Activated naive CD8-positive, alpha-beta T cell (primary cell): Measurements from ENCODE around the gene HOXA4.

Source experiments
- H3K27ac Mint-ChIP-seq: one replicate; pipeline ENCODE4 v1.8.0; 2021; ENCODE audit warnings: mixed read lengths
- H3K27me3 Mint-ChIP-seq: one replicate; pipeline ENCODE4 v1.8.0; 2021; ENCODE audit warnings: mixed read lengths
- H3K36me3 Mint-ChIP-seq: one replicate; pipeline ENCODE4 v1.8.0; 2021; ENCODE audit warnings: mixed read lengths
- H3K4me1 Mint-ChIP-seq: one replicate; pipeline ENCODE4 v1.8.0; 2021; ENCODE audit warnings: low read depth, mixed read lengths
- H3K4me3 Mint-ChIP-seq: one replicate; pipeline ENCODE4 v1.8.0; 2021; ENCODE audit warnings: mild to moderate bottlenecking, mixed read lengths
- H3K9me3 Mint-ChIP-seq: one replicate; pipeline ENCODE4 v1.8.0; 2021; ENCODE audit warnings: low read depth, mixed read lengths

The HOXA4 gene

DNA sequence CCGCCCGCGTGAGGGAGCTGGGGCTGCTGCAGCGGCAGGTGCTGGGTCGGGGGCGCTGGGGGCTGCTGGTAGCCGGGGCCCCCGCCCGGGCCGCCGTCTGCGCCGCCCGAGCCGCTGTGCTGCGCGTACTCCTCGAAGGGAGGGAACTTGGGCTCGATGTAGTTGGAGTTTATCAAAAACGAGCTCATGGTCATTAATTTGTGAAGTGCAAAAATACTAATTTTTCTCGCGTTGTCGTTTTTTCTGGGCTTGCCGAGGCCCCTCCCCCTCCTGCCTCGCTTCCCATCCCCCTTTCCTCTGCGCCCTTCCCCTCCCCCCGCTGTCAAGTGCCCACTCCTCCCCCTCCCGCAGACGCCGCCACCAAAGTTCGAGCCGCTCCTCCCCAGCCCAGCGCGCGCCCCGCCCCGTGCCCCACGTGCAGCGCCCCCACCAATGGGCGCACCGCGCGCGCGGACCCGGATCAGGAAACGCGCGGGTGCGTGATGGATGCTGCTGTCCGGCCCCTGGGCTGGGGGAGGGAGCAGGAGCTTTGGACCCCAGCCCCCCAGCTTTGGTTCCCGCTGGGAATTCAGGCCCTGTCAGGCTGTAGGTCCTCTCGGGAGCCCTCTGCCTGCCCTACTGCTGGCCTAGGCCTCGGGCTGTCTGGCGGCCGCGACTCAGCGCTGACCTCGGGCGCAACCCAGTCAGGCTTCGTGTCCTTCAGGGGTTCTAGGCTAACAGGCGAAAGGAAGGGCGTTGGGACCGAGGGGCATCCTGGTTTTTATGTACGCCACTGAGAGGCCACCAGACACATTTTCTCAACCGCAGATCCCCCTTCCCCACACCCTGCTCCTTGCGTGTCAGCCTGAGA lies at the start of gene HOXA4:
Gene HOXA4 (minus strand): TSS at position 218 of the 850 bp plus-strand sequence. CDS start 24 bp downstream, at position 194.
- peak within 1 kb of the TSS; percentile 18 for H3K27ac Mint-ChIP-seq
- H3K4me1 Mint-ChIP-seq = peaks cover 17% of the 10 kb centered on the region
- peak within 1 kb of the TSS; percentile 37 for H3K4me3 Mint-ChIP-seq
- H3K9me3 Mint-ChIP-seq = no peaks in the 10 kb centered on the region
- no peaks in the 10 kb centered on the region for H3K36me3 Mint-ChIP-seq
- H3K27me3 Mint-ChIP-seq = peaks cover 28% of the 10 kb centered on the region

DNA sequence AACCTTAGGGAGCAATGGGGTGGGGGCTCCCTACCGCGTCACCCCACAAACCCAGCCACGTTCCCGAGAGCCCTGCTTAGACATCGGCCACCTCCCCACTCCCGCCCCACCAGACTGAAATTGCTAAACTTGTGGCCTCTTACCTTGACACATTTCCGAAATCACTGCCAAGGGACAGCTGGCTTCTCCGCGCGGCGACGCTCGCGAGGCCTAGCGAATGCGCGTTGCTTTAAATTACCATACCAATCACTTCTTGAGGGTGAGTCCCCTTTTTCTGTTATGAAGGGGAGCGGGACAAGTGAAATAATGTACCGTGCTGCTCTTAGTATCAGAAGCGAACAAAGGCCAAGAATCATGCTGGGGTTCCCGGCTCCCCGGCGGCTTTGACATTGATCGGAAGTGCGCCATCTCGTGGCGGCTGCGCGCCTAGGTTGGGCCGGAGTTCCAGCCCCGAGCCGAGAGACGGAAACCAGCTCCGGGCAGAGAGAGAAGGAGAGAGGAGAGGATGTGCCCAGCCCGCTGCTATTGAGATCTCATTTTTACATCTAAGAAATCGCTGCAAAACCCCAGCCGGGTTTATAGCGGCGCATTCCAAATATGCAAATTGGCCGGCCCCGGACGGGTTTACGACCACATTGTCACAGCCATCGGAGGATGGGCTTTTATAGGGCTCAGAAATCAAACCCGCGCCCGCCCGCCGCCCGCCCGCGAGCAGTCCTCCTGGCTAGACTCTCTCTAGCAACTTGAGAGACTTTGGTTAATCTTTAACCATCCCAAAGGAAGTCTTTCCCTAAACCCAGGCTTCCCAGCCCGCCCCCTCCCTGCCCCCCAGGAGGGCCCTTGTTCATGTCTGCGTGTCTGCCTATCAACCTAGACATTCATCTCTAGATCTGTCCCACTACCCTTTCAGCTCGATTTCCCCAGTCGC lies 49.2 kb upstream of the HOXA4 start:
- Mint-ChIP-seq H3K27me3 (peaks cover 33% of the 10 kb centered on the region), H3K4me1 (peaks cover 12% of the 10 kb centered on the region), H3K9me3 (no peaks in the 10 kb centered on the region), H3K27ac (no peak overlapping the region), H3K36me3 (no peaks in the 10 kb centered on the region), H3K4me3 (peak overlapping the region; percentile 53)

DNA sequence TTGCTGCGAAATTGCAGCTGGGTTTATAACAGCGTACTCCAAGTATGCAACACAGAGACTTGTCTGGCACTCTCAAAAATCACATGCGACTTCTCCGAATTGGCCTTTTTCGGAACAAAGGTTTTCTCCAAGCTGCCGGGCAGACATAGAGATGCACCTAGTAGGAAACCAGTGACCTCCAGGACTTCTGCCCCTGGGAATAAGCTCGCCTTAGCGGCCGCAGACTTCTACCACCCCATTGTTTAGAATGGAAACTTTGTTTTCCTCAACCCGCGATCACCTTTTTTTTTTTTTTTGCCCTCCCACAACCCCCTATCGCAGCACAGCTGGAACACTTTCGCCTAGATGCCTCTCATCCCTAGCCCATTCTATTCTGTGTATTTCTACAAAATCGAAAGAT lies 48.5 kb upstream of the HOXA4 start:
- Mint-ChIP-seq H3K36me3 (no peaks in the 10 kb centered on the region), H3K4me1 (peaks cover 8% of the 10 kb centered on the region), H3K4me3 (no peak overlapping the region), H3K27me3 (peaks cover 31% of the 10 kb centered on the region), H3K9me3 (no peaks in the 10 kb centered on the region), H3K27ac (no peak overlapping the region)

DNA sequence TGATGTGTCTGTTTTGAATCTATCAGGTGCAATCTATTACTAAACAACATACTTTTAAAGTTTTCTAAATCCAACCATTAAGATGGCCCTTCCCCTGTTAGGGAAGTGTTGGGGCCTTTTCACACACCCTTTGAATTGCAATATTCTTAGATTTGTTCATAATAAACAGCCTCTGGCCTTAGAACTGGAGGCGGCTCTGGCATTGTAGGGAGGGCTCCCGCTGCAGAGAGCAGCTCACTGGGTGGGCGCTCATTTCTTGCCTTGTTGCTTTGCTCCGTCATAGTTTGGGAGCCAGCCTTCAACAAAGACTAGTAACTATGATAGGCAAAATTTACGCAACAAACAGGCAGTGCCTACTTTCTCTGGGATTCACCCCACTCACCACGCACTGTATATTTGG lies 47.8 kb upstream of the HOXA4 start:
- no peak overlapping the region for H3K27ac Mint-ChIP-seq
- H3K4me3 Mint-ChIP-seq = no peak overlapping the region
- H3K36me3 Mint-ChIP-seq = no peaks in the 10 kb centered on the region
- peaks cover 31% of the 10 kb centered on the region for H3K27me3 Mint-ChIP-seq
- no peaks in the 10 kb centered on the region for H3K9me3 Mint-ChIP-seq
- H3K4me1 Mint-ChIP-seq = peaks cover 4% of the 10 kb centered on the region

DNA sequence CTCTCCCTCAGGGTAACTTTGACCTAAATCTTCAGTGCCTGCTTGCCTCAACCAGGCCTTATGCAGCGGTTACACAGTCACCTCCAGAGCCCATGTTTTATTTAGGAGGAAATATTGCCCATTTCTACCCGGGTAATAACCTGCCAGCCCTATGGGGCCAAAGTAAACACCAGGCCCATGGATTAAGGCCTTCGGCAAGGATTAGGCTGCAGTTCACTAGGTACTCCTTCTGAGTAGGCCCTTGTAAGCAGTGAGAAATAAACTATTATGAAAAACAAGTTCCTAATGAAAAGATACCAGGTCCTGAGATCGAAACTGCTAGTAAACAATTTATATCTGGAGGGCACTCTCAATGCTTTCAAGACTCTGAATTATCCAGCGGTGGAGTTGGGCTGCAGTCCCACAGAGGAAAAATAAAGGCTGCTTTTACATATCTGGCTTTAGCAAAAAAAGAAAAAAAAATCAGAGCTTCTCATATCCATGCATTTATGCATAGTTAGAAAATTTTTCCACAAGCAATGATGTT lies 47.3 kb upstream of the HOXA4 start:
- Mint-ChIP-seq H3K27ac (no peak overlapping the region), H3K9me3 (no peaks in the 10 kb centered on the region), H3K4me1 (peaks cover 4% of the 10 kb centered on the region), H3K36me3 (no peaks in the 10 kb centered on the region), H3K27me3 (peaks cover 31% of the 10 kb centered on the region), H3K4me3 (no peak overlapping the region)

DNA sequence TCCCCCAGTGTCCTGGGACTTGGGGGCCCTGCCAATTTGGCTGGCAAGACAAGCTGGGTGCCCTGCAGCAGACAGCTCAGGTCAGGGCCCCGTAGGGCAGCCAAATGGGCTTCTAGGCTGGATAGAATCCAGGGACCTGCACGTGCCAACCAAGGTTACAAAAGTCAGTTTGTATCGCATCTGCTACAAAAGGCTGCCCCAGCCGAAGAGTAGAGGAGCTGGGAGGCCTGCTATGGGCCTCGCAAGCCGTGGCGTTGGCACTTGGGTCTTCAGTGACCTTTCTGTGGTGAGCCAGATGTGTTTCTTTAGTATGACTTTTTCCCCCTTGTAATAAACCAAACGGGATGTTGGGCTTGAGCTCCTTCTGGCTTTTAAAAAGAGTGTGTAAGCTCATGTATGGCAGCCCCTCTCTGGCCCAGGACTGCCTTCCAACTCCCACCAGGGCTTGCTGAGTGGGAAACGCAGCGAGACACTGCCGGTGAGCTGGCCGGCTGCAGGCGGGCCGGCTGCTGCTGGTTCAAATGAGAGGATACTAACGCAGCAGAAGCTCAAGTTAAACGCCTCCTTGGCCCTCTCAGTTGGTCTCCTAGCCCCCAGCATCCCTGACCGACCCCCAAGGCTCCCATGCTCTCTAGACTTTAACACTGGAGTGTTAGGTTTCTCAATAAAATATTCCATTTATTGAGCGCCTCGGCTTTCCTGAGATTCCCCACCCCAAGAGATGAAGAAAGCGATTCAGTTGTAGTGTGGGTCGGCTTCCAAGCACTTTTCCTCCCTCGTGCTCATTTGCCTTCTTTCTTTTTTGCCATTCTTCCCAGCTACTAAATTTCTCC lies 46.6 kb upstream of the HOXA4 start:
- Mint-ChIP-seq H3K27me3 (peaks cover 31% of the 10 kb centered on the region), H3K27ac (no peak overlapping the region), H3K4me1 (peaks cover 7% of the 10 kb centered on the region), H3K36me3 (no peaks in the 10 kb centered on the region), H3K4me3 (no peak overlapping the region), H3K9me3 (no peaks in the 10 kb centered on the region)

DNA sequence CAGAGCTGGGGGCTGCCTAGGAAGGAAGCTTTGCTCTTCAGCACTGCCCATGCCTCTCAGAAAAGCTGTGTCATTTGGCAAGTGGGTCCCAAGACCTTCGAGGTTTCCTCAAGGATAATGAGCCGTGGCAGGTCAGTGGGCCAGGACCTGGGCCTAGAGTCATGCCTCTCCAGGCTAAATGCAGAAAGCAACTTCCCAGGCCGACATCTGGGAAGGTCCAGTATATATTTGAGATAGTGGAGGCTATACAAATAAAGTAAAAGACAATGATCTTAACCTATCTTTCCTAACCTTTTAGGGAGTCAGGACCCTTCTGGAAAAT lies 45.9 kb upstream of the HOXA4 start:
- Mint-ChIP-seq H3K27ac (no peak overlapping the region), H3K9me3 (no peaks in the 10 kb centered on the region), H3K4me3 (no peak overlapping the region), H3K27me3 (peaks cover 34% of the 10 kb centered on the region), H3K36me3 (no peaks in the 10 kb centered on the region), H3K4me1 (peaks cover 14% of the 10 kb centered on the region)

DNA sequence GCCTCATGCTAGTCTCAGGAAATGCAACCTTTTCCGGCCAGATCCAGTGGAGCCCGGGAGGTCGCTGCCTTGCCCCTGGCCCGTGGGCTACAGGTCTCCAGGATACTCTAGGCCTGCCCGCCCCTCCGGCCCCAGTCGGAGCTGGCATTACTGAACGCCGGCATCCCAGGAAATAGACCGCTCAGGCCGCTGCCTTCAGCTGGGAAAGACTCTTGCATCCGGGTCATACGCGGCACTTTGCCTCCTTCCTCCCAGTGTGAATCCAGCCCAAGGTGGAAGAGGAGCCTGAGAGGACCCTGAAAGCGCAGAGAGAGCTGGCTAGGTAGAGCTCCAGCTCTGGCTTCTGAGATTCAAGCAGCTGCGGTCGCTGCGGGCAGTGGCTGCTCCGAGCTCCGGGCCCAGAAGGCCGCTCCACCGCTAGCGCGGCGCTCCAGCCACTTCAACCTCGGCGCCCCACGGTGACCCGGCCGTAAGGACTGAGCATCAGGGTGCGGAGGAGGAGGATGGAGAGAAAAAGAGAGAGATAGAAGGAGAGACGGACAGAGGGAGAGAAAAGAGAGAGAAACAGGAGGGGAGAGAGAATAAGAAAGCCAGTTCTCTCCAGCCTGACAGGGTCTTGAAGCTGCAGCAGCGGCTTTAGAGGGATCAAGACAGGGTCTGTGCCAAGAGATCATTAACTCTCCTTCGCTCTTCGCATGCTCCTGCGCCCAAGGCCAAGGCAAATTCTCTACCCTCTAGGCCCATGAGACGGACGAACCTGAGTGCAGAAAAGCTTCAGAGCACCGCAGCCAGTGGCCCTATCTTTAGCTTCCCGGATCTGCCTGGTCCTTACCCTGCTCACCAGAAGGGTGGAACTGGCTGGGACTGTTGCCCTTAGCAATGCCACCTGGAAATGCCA lies 45.3 kb upstream of the HOXA4 start:
- Mint-ChIP-seq H3K4me3 (no peak overlapping the region), H3K27ac (no peak overlapping the region), H3K27me3 (peaks cover 33% of the 10 kb centered on the region), H3K4me1 (peaks cover 17% of the 10 kb centered on the region), H3K36me3 (no peaks in the 10 kb centered on the region), H3K9me3 (no peaks in the 10 kb centered on the region)

DNA sequence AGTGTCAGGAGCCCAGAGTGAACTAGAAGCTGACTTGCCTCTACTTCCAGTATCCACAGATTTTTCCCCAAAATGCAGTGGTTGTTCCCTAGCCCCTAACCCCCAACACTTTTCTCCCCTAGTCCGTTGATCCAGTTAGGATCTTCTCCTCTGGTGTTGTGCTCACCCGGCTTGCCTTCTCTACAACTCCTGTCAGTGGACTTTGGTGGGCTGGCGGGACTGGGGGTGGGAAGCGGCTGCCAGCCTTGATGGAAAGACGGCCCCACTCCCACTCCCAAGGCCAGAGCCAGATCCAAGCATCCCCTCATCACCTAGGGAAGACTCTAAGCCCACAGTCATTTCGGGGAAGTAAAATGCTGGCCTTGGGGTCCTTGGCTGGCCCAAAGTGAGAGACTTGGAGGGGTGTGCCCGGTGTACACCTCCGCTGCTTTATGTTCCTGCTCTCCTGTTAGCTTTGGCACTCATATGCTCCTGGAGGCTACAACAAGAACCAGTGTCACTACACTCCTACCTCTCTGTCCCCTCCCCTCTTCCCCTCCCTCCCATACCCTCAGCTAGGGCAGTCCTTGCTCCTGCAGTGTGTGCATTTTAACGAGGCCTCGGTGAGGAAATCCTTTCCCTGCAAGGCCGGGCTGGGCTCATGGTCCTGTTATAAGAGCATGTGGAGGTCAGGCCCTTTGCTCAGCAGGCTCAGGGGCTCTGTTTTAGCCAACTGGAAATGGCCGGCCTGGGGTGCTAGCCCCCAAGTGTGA lies 44.5 kb upstream of the HOXA4 start:
- Mint-ChIP-seq H3K27ac (no peak overlapping the region), H3K9me3 (no peaks in the 10 kb centered on the region), H3K36me3 (no peaks in the 10 kb centered on the region), H3K4me1 (peaks cover 22% of the 10 kb centered on the region), H3K4me3 (peak overlapping the region; percentile 71), H3K27me3 (peaks cover 39% of the 10 kb centered on the region)

DNA sequence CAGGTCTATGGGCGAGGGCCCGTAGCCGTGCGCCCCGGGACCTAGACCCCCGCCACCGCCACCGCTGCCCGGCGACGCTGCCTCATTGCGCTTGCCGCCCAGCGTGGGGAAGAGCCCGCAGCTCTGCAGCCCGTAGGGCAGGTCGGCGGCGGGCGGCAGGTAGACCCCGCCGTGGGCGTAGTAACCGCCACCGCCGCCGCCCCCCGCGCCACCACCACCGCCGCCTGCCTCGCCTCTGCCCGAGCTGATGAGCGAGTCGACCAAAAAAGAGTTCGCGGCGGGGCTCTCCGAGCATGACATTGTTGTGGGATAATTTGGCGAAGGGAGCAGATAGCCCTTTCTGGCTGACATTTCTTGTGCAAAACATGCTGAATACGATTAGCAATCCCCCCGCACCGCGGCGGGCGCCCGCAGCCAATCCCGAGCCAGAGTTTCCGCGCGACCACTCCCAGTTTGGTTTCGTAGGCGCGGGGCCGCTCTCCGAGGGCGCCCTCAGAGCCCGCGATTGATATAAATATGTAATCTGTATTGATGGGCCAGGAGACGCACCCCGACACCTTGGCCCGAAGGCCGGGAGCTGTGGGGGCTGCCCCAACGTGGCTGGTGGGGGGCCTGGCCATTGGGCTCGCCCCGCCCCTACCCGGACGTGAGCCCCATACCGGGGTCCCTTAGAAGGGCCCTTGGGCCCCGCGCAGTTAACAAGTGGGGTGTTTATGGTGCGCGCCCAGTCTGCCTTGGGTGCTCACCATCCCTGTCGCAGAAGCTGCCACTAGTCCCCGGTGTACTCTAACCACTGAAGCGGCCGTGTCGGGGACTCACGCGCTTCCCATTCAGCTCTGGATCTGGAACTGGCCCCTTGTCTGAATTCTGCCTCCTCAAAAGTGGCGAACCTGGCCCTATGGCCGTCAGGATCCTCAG lies 43.7 kb upstream of the HOXA4 start, which contains the start of gene HOXA10:
Gene HOXA10 (minus strand): TSS at position 365 of the 918 bp plus-strand sequence. CDS start 14 bp downstream, at position 351.
- H3K9me3 Mint-ChIP-seq = no peaks in the 10 kb centered on the region
- no peak within 1 kb of the TSS for H3K27ac Mint-ChIP-seq
- H3K27me3 Mint-ChIP-seq = peaks cover 33% of the 10 kb centered on the region
- peak within 1 kb of the TSS; percentile 71 for H3K4me3 Mint-ChIP-seq
- peaks cover 19% of the 10 kb centered on the region for H3K4me1 Mint-ChIP-seq
- H3K36me3 Mint-ChIP-seq = no peaks in the 10 kb centered on the region

DNA sequence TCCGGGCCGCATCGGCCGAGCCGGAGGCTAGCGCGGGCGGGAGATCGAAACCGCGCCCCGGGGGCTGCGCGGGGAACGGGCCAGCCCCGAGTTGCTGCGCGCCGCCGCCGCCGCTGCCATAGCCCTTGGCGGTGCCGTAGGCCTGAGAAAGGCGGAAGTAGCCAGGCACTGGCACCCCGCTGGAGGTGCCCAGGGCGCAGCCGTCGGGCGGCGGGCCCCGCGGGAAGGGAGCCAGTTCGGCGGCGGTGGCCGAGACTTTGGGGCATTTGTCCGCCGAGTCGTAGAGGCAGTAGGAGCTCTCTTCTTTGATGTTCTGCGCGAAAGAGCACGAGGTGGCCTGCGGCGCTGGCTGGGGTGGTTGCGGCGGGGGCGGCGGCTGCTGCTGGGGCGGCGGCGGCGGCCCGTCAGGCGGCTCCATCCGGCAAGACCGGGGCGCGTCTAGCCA lies 43.0 kb upstream of the HOXA4 start:
- no peak overlapping the region for H3K27ac Mint-ChIP-seq

DNA sequence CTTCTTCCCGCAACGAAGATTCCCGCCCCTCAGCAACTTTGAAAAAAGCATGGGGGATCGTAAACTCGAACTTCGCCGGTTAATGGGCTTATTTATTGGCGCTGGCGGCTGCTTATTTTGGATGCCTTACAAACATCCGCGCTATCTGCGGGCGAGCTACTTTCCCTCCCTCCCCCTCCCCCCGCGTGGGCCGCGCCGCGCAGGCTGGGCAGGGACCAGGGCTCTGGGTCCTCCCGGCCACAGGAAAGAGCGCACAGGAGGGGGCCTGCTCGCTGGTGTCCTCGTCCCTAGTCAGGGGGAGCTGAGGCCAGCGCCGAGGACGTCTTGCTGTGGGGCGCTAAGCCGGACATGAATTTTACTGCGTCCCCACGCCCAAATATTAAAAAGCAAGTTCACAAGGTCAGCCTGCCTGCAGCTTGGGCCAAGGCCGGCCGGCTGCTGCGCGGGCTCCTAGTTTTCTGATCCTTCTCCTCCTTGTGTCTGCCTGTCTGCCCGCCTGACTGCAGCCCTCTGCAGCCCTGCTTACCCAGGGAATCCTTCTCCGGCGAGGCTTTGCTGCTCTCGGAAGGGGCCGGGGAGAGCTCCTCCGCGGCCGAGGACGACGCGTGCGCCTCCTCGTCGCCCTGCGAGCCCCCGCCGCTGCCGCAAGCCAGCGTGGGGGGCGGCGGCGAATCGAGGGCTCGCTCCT lies 42.4 kb upstream of the HOXA4 start:
- no peak overlapping the region for H3K27ac Mint-ChIP-seq
- no peaks in the 10 kb centered on the region for H3K36me3 Mint-ChIP-seq
- H3K4me1 Mint-ChIP-seq = peaks cover 26% of the 10 kb centered on the region
- H3K4me3 Mint-ChIP-seq = peak overlapping the region; percentile 57
- H3K27me3 Mint-ChIP-seq = peaks cover 34% of the 10 kb centered on the region
- H3K9me3 Mint-ChIP-seq = no peaks in the 10 kb centered on the region

More for the DNA sequence above, 43.0 kb upstream of the HOXA4 start:
- H3K9me3 Mint-ChIP-seq = no peaks in the 10 kb centered on the region
- H3K4me3 Mint-ChIP-seq = no peak overlapping the region
- H3K4me1 Mint-ChIP-seq = peaks cover 23% of the 10 kb centered on the region
- H3K36me3 Mint-ChIP-seq = no peaks in the 10 kb centered on the region
- H3K27me3 Mint-ChIP-seq = peaks cover 32% of the 10 kb centered on the region
